HG02610 (cell line): Measurements from ENCODE around the gene ABITRAM.
"Not testable (repeated sequence)": the region's sequence is repeated elsewhere in the genome, so short reads cannot be mapped to it uniquely, and the experiment has no call there.

Source experiments
- ATAC-seq: cut with Tn5 transposase; IDR thresholded peaks from one replicate; pipeline ENCODE4 v1.9.1; 2021; ENCODE audit warnings: mild to moderate bottlenecking, moderate library complexity; ENCODE audit not compliant: unreplicated experiment

Gene ABITRAM

DNA sequence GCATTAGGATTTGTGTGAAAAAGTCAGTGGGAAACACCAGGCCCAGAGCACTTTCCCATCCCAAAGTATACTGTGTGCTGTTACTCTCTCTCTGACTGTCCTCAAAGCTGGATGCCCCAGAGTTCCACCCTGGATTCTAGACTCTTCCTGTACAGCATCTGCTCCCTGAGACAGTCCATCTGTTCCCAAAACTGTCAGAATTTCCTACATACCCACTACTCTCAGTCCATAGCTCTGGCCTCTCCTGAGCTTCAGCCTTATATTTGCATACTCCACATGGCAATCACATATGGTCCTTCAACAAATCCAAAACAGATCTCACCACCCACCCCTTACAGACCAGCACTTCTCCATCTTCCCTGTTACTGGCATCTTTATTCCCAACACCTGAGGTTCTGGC lies 9.7 kb upstream of the ABITRAM start:
- no peak for ATAC-seq

DNA sequence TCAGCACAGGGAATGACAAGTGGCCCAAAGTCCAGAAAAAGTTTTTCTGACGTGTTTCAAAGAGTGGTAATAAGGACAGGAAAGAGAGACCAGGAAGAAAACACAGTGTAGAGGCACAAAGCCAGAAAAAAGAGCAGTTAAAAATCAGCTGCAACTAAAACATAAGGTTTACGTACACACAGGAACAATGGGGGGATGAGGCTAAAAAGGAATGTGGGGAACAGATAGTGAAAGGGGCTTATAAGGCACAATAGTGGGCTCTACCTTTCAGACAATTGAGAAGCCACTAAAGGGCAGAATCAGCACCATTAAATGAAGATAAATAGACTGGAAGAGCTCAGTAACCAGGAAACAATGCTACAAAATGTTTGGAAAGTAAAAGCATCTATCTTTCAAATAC lies 5.8 kb upstream of the ABITRAM start:
- no peak for ATAC-seq

DNA sequence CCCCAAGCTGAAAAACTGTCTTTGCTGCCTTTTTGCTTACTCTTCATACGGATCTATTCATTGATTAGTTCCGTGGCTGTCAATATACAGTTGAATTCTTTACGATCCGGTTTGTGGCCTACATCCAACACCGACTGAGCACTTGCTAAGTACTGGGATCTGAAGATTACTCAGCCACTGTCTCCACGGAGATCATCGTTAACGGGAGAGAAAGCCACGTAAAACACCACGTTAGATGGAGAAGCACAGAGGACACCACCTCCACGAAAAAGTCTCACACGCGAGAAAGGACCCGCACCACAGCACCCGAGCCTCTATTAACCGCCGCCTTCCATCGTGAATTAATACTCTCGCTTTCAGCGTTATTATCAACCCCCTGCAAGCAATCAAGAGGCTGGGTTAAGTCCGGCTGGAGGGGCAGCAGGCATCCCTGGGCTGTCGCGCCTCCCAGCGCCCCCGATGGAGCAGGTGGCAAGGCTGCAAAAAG lies 926 bp upstream of the ABITRAM start:
- no peak for ATAC-seq

DNA sequence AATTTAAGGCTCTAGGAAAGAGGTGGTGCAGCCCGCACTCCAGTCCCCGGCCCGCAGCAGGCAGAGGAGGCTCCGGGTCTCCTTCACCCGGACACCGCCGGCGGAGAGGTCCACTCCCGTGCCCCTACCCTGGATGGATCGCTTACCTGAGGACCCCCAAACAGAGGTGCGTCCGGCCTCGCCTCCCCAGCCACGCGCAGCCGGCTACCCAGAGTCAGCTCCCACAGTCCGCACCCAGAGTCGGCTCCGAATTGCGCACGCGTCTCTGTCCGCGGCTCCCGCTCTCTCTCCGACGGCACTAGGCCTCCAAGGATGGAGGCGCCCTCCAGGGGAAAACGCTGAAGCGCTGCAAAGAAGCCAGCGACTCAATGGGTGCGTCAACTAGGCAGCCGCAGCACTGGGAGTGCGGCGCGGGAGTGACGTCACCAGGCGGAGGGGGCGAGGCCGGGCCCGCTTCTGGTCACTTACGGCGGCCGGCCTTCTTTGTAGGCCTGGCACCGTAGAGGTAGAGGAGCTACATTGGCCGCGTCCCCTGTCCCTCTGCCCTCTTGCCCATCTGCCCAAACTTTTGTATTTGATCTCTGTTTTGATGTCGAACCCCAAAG lies 380 bp upstream of the ABITRAM start, which contains the start of gene ELP1:
Gene ELP1, minus strand, starts transcription at position 407 of the 605 bp plus-strand sequence. CDS start 2,978 bp downstream, outside the sequence.
- ATAC-seq, result peak; percentile 90

DNA sequence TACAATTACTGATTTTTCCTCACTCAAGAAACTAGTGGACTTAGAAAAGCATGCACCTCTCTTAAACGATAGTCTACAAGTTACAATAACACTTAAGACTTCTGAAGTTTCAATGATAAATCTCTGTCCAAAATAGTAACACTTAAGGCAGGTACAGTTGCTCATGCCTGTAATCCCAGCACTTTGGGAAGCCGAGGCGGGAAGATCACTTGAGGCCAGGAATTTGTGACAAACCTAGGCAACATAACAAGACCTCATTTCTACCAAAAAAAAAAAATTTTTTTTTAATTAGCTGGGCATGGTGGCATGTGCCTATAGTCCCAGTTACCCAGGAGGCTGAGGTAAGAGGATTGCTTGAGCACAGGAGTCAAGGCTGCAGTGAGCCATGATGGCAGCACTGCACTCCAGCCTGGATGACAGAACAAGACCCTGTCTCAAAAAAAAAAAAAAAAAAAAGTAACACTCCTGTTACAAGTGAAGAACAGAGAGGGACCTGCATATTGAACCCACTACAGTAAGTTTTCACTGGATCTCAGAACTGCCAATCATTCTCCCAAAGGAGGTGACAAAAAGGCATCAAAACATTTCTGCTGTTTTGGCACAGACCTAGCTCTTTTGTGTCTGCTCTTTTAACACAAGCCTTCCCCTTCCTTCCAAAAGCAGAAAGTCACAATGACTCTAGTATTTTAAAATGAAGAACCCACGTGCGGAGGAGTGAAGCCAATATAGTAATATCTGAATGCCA lies 3.5 kb downstream of the ABITRAM start:
- no peak for ATAC-seq

DNA sequence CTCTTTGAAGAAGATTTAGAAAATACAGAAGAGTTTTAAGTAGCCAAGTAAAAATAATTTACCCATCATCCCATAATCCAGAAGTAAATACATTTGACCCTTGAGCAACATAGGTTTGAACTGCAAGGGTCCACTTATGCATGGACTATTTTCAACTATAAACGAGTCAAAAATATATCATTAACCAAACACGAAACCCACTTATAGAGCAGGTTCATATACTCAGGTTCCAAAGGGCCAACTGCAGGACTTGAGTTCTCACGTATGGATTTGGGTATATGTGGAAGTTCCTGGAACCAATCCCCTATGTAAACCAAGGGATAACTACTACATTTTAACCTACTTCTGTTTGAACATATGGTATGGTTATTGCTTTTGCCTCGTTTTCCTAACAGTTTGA lies 5.8 kb downstream of the ABITRAM start:
- no peak for ATAC-seq

DNA sequence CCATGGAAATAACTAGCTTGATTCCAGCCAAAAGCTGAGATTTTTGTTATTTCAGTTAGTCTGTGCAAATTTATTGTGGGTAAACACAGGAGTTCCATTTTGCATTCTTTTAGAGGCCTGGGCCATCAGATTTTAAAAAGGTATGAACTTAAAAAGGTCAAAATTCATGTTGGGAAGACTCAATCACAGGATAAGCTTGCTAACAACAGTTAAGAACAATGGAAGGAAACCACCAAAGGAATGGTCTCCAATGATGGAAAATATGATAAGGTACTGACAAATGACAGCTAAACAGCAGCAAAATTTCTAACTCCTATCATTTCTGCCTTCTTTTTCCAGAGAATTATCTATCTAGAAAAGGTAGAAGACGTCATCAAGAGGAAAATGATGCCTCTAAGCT lies 16.0 kb downstream of the ABITRAM start:
- no peak for ATAC-seq

DNA sequence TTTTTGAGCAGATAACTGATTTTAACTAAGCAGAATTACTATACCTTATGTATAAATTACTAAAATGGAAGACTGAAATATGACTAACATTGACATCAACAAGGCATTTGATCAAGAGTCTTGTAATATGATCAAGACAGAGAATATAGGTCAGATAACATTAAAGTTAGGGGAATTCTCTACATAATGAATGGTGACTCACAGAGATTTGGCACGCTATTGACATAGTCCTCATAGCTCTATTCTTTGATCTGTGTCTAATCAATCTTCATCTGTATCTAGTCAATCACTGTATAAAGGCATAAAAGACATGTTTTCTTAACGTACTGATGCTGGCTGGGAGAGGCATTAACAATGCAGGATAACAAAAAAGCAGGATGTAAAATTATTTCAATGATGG lies 17.4 kb downstream of the ABITRAM start:
- ATAC-seq, result no peak

DNA sequence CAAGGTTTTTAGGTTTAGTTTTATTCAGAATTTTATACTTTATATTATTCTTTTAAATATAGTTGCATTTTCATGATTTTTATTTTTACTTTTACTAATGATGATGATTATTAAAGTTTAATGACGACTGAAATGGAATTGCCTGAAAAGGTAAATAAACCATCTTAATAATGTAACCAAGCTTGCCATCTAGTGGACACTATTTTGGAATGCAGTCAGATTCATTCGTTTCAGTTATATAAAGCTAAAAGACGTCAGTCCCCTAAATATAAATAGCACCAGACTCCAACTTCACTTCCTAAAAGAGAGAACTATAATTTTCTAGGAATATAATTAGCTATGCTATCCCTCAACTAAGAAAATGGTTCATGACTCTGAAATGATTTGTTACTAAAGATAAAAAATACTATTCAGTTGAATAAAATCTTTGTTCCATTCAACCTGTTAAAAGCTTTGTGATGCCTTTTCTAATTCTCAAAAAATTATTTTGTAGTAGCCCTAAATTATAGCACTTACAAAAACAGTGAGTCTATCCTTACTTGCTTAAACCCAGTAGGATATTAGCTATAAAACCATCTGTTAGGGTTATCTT lies 19.9 kb downstream of the ABITRAM start:
- ATAC-seq, result no peak

DNA sequence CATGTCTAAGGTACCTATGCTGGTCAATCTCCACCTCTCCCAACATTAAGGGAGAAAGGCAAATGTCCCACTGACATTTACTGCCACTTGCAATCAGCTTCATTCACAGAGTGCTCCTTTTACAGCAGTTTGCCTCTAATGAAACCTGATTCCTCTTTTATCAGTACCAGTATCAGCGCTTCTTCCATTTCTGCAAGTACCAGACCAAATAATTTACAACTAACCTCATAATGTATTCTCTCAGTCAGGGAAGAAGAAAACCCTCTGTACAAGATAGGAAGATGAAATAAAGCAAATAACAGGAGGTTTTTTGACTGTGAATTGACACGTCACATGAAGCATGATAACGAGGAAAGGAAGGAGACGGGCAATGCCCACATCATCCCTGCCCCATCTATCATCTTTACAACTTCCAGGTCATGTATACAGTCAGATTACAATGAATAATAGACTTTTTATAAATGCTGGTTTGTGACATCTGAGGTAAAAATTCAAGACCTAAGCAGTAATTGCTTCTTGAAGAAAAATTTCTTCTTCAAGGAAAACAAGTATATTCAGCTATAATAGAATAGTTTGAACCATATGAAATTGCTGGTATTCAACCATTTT lies 21.9 kb downstream of the ABITRAM start:
- no peak for ATAC-seq

DNA sequence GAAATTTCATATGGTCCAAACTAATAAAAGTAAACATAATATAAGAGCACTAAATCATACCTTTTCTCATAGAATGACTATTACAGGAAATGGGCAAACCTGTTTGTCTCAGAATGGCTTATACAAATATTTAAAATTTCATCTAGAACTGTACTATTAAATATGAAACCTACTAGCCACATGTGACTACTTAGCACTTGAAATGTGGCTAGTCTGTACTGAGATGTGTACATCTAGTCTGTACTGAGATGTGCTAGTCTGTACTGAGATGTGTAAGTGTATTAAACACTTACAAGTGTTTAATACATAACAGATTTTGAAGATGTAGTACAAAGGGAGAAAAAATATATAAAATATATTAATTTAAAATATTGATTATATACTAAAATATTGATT lies 22.4 kb downstream of the ABITRAM start:
- peak; percentile 81 for ATAC-seq

DNA sequence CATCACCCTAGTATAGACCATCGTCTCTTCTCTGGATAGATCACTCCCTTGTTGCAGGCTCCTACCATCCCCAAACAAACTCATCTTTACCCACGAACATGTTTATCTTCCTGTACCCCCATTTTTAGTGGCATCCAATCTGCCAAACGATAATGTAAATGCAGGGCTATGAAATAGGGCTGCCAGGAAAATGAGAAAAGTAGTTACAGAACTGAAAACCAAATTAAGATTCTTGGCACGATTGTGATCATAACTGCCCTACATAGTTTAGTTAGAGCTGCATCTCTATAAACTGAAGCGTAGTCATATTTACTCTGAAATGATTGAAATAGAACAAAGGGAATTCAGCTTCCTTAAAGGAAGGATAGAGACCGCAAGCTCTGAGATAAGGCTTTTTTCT lies 26.1 kb downstream of the ABITRAM start:
- no peak for ATAC-seq

DNA sequence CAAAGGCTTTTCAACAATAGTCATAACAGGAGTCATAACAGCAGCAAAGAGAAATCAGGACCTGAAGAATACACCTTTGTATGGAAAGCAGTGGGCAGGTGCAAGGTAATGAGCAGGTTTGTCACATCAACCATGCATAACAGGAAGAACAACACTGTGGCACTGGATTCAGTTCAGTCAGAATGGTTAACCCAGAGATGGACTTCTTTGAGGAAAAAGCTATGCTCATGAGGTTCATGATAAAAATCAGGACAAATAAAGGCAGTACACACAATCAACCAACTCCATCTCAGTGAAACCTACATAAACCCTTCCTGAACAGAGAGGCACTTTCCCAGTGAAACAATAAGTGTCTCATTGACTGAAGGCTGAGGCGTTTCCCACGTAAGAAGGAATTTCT lies 27.0 kb downstream of the ABITRAM start:
- ATAC-seq, result no peak

DNA sequence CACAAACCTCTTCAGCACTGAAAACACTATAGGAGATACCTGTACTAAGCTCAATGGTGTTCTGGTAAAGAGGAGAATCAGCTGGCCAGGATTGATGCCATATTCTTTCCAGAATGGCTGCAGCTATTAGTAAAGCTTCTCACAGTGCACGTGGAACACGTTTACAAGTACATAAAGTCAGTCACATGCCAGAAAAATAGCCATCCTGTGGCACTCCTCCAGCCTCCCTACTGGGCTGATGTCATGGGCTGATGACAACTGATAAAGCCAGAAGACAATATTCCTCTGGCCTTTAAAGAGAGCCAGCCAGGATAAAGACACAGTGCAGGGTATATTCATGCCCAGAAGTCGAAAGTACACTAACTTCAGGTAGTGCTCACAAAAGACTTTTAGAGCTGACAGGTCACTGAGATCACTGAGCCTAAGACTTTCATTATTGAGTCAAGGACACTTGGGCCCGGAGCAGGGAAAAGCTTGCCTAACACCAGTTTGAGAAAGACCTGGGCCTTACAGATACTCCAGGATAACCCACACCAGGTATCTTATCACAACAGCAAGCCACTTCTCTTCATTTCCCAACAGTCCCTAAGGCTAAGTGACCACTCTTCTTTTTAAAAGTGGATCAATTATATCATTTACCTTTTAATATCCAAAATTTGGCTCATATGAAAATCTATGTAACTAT lies 29.4 kb downstream of the ABITRAM start:
- ATAC-seq, result no peak

DNA sequence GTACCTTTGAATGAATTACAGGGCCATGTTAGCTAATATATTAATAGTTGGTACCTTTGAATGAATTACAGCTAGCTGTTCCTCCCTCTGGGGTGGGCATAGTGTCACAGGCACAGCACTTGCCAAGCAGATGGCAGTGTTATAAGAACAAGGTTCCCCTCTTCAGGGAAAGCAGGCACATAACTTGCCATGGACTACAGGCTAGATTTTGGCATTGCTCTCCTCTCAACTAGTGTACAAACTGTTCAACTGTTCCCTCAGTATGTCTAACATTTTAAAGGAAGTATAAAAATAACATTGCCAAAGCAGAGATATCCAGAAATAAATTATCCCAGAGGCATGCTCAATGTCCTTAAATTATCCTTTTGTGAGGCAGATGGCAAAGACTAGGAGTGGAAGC lies 33.7 kb downstream of the ABITRAM start:
- ATAC-seq, result no peak

DNA sequence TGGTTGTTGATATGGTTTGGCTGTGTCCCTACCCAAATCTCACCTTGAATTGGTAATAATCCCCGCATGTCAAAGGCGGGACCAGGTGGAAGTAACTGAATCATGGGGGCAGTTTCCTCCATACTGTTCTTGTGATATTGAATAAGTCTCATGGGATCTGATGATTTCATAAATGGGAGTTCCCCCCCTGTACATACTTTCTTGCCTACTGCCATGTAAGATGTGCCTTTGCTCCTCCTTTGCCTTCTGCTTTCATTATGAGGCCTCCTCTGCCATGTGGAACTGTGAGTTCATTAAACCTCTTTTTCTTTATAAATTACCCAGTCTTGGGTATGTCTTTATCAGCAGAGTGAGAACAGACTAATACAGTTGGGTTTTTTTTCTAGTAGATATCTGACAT lies 37.2 kb downstream of the ABITRAM start:
- not testable (repeated sequence) for ATAC-seq

DNA sequence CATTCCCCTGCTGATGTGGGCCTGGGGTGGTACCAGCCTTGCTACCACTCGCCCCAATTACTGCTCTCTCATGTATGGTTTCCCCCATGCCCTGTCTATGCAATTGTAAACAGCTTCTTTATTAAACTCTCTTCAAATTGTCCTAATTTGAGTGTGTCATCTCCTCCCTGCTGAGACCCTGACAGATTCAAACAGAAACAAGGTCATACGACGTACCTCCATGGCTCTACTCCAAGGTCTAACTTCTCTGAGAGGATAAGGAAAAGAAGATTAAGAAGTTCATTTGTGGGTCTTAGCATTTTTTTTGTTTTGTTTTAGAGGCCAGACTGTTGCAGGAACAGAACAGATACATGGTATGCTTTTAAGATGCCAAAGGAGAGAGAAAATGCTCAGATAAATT lies 38.0 kb downstream of the ABITRAM start:
- ATAC-seq, result no peak

DNA sequence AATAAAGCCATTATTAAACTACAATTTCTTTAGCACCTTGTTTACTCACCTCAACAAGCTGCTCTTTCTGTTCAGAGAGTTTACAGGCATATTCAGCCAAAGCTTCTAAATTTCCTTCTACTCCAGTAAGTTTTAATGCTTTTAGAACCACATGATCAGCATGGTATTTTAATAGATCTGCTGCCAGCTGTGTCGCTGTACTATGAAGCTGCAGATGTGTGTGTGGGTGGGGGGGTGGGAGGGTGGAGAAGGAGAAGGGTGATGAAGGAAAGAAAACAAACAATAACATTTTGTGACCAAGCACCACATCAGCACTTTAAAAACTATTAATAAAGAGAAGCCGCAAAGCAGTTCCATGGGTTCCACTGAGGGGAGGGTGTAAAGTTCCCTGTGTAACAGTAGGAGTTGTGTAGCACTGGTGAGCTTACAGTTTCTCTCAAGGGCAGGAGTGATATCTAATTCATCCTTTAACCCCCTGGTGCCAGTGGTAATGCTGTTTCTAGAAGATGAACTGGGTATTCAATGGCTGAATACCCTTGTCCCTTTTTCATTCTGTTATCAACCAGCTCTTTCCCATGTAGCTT lies 38.5 kb downstream of the ABITRAM start:
- ATAC-seq, result no peak

DNA sequence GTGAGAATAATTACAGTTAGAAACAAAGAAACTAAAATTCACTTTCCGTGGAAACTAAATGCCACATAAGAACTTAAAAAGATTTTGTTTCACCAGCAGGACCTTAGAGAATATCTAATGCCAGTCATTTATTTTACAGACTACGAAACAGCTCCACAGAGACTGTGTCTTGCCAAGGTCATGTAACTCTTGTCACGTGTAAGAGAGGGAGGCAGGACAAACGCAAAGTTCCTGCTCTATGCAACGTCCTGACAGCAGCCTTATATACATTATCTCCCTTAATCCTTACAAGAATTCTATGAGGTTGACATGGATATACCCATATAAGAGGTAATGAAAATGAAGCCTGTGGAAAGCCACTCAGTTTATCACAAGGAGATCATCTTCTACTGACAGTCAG lies 39.7 kb downstream of the ABITRAM start:
- no peak for ATAC-seq

DNA sequence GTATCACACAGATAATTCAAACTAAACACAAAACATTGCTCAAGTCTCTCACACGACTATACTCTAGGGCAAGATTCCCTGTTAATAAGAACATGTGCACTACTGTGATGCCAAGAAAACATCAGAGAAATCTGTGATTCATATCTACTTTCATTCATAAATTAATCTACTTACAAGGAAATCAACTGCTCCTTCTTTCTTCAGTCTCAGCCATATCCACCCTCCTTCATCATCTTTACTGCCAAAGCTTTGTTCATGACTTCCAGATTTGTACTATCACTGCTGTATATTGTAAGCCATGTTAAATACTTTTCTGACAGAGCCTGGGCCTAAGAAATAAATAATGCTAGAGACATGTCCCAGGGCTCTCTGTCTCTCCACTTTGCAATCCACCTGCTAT lies 44.0 kb downstream of the ABITRAM start:
- no peak for ATAC-seq

DNA sequence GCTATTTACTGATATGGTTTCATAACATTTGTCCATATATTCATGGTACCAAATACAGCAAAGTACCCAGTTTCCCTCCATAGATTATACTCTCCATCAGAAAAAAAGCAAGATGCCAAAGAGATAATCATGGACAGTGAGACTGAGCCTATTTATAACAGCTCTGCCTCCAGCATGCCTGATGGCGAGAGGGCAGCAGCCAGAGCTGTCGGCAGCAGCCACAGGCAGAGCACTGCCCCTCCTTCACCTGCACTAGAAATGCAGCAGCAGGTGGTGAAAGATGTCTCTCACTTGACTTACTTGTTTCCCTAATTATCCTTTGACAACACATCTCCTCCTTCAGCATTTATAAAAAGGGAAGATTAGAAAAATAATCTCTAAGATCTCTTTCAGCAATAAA lies 46.7 kb downstream of the ABITRAM start:
- ATAC-seq, result no peak
